ENCODE results near the gene C3orf33. TPM values are rescaled to one million over a fixed set of nuclear protein-coding genes. Genes with fewer than 3 reads are reported as not detected.
"Not testable (repeated sequence)": the region's sequence is repeated elsewhere in the genome, so short reads cannot be mapped to it uniquely, and the experiment has no call there.

C3orf33 gene
- total and polyA plus RNA-seq, 11 donors: 2.9 to 8.8 (median 5.1) TPM

DNA sequence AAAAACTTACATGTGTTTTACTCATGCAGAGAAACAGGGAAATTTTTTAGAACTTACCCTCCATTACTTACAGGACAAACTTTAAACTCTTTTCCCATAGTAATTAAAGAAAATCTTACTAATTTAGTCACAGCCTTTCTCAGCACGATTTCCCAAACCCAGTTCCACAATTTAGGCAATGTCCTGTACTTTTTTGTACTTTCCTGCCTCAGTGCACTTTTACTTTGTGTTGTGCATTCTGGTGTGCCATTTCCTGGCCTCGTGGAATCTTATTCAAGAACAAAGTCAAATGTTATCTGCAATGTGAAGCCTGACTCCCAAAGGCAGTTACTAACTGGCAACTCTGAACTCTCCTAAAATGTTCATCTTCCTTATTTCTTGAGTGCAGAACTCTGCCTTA lies 46.3 kb upstream of the C3orf33 start:
- Histone ChIP-seq H3K4me1 (peaks cover 11 to 64% (median 44%) of the 10 kb centered on the region in 12 donors), H3K36me3 (peaks cover 0 to 25% (median 6%) of the 10 kb centered on the region in 9 donors), H3K27me3 (no peaks in the 10 kb centered on the region), H3K27ac (peak overlapping the region in 1 of 12 donors; percentile 90), H3K4me3 (peak overlapping the region in 11 of 12 donors; percentile 70 to 98 (median 84)), H3K9me3 (no peaks in the 10 kb centered on the region)
- ATAC-seq (no peak), DNase-seq (no peak)
- intact Hi-C loops (cut with DNase I): loop anchor here in 6 of 10 donors (5.0 to 10.0 kb wide), 3 partner anchors 45 to 98 kb away; partner anchors contain the start of gene C3orf33 (in 6 of the 6)
- TF ChIP-seq, protein P1, sequence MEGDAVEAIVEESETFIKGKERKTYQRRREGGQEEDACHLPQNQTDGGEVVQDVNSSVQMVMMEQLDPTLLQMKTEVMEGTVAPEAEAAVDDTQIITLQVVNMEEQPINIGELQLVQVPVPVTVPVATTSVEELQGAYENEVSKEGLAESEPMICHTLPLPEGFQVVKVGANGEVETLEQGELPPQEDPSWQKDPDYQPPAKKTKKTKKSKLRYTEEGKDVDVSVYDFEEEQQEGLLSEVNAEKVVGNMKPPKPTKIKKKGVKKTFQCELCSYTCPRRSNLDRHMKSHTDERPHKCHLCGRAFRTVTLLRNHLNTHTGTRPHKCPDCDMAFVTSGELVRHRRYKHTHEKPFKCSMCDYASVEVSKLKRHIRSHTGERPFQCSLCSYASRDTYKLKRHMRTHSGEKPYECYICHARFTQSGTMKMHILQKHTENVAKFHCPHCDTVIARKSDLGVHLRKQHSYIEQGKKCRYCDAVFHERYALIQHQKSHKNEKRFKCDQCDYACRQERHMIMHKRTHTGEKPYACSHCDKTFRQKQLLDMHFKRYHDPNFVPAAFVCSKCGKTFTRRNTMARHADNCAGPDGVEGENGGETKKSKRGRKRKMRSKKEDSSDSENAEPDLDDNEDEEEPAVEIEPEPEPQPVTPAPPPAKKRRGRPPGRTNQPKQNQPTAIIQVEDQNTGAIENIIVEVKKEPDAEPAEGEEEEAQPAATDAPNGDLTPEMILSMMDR (IDR thresholded peaks at IDR 0.05): no peak
- no peak for TF ChIP-seq POLR2A (IDR thresholded peaks at IDR 0.05)
- 20 to 26% (median 24%) methylated on average over 2 of the region's 2 CpGs for WGBS, 4 donors

DNA sequence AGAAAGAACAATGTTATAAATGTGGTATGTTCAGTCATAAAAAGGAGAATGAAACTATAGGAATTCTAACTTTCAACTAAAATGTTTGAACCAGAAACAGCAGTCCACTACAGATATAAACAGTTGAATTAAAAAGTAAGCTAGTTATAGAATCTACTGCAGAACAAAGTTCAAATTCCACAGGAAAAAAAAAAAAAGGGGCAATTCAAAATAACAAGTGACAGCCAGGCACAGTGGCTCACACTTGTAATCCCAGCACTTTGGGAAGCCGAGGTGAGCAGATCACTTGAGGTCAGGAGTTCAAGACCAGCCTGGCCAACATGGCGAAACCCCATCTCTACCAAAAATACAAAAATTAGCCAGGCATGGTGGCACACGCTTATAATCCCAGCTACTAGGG lies 43.3 kb upstream of the C3orf33 start:
- DNase-seq; intact Hi-C loops (cut with DNase I); H3K27me3 ChIP-seq; H3K9me3 ChIP-seq; ATAC-seq; H3K27ac ChIP-seq; H3K4me3 ChIP-seq: not testable (repeated sequence)
- H3K4me1 ChIP-seq: peaks cover 11 to 76% (median 56%) of the 10 kb centered on the region in 12 donors
- H3K36me3 ChIP-seq: peaks cover 0 to 32% (median 6%) of the 10 kb centered on the region in 9 donors
- 84 to 90% (median 86%) methylated on average over 3 of the region's 3 CpGs for WGBS, 4 donors

DNA sequence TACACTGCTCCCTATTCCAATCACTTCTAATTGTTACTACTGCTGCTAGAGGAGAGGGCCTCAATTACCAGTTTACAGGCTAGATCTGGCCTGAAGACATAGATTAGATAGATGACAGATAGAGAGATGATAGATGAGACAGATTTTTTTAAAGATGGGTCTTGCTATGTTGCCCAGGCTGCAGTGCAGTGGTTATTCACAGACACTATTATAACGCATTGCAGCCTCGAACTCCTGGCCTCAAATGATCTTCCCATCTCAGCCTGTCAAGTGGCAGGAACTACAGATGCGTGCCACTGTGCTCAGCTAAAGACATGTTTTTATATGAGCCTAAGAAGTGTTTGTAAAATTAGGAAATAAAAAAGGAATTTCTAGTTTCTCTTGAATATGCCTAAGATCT lies 41.9 kb upstream of the C3orf33 start:
- H3K4me3 ChIP-seq: no peak overlapping the region
- TF ChIP-seq, protein P1 (IDR thresholded peaks at IDR 0.05): no peak
- TF ChIP-seq POLR2A (IDR thresholded peaks at IDR 0.05): no peak
- no peaks in the 10 kb centered on the region for H3K27me3 ChIP-seq
- no peaks in the 10 kb centered on the region for H3K9me3 ChIP-seq
- intact Hi-C loops (cut with DNase I): no loop called here
- peaks cover 10 to 83% (median 58%) of the 10 kb centered on the region in 12 donors for H3K4me1 ChIP-seq
- DNase-seq (no peak), ATAC-seq (no peak)
- WGBS, 4 donors: 82 to 98% (median 98%) methylated on average over 3 of the region's 3 CpGs
- H3K36me3 ChIP-seq: peaks cover 0 to 32% (median 6%) of the 10 kb centered on the region in 9 donors
- H3K27ac ChIP-seq: no peak overlapping the region

DNA sequence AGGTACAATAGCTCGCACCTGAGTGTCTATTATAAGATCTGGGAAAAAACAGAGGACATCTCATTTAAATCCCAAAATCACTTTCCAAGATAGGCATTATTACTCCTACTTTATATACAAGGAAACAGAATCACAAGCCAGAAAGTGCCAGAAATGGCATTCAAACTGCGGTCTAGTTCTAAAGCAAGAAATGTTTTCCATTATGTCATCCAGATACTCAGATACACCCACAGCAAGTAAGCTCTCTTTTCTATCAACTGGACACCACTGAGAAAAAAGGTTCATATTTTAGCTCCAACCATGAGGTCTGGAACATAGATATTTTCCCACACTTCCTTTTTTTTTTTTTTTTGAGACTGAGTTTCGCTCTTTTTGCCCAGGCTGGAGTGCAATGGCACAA lies 40.0 kb upstream of the C3orf33 start:
- intact Hi-C loops (cut with DNase I): no loop called here
- Histone ChIP-seq H3K27ac (peak overlapping the region in 1 of 12 donors; percentile 7), H3K36me3 (peaks cover 0 to 43% (median 6%) of the 10 kb centered on the region in 9 donors), H3K9me3 (no peaks in the 10 kb centered on the region), H3K27me3 (no peaks in the 10 kb centered on the region), H3K4me1 (peaks cover 4 to 64% (median 39%) of the 10 kb centered on the region in 12 donors), H3K4me3 (no peak overlapping the region)
- DNase-seq: no peak
- no peak for TF ChIP-seq POLR2A (IDR thresholded peaks at IDR 0.05)
- TF ChIP-seq, protein P1 (IDR thresholded peaks at IDR 0.05): no peak
- peak in 2 of 4 donors; percentile 28 to 33 for ATAC-seq
- 65 to 71% (median 70%) methylated on average over 3 of the region's 3 CpGs for WGBS, 4 donors

DNA sequence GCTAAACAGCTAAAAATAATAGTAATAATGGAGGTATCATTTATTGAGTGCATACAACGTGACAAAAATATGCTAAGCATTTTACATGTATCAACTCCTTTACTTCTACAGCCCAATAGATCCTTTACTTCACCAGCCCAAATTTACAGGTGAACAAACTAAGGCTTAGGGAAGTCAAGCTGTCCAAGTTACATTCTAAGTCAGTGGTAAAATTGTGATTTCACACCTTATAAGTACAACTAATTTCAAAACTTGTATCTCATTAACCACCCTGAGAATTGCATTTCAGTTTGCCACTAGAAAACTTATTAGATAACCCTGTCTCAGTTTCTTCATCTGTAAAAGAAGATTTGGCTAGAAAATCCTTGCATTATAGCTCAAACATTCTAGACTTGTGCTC lies 37.5 kb upstream of the C3orf33 start:
- H3K4me3 ChIP-seq: no peak overlapping the region
- no peak for TF ChIP-seq POLR2A (IDR thresholded peaks at IDR 0.05)
- TF ChIP-seq, protein P1 (IDR thresholded peaks at IDR 0.05): no peak
- peaks cover 0 to 32% (median 11%) of the 10 kb centered on the region in 9 donors for H3K36me3 ChIP-seq
- intact Hi-C loops (cut with DNase I): no loop called here
- H3K9me3 ChIP-seq: no peaks in the 10 kb centered on the region
- ATAC-seq (no peak), DNase-seq (no peak)
- H3K27me3 ChIP-seq: no peaks in the 10 kb centered on the region
- H3K4me1 ChIP-seq: peaks cover 0 to 39% (median 20%) of the 10 kb centered on the region in 12 donors
- H3K27ac ChIP-seq: no peak overlapping the region
- 42 to 52% (median 50%) methylated on average over 1 of the region's 1 CpG for WGBS, 4 donors

All from heart left ventricle (tissue), 16 donors.